ENCODE results near the gene DCUN1D3.
"Not testable (repeated sequence)": the region's sequence is repeated elsewhere in the genome, so short reads cannot be mapped to it uniquely, and the experiment has no call there.

DCUN1D3 gene

DNA sequence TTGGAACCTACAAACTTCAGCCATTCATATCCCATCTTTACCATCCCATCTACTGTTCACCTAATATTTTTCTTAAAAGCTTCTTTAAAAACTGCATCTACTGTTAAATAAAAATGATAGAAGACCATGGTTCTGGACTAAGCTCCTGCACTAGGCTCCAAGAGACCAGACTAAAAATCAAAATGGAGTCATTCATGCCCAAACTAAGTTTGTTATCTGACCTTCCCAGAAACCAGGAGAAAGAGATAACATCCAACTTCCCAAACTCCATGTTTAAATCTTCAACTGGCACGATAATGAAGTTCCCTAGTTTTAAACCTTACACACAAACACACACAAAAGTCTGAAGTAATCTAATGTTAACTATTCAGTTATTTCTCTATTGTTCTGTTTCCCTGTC lies 13.8 kb downstream of the DCUN1D3 start:
- no peak for DNase-seq

DNA sequence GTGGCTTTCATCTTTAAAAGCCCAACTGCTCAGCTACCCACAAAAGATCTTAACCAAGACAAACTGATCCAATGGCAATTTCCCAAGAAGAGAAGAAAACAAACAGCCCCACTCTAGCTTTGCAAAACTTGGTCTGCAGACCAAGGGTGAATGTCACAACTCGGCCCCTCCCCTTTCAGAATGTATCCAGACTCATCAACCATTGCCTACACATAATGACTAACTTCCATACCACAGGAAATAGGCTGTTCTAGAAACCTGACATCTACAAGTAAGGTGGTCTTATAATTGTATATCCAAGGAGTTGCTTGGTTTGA lies 16.0 kb downstream of the DCUN1D3 start:
- no peak for DNase-seq

DNA sequence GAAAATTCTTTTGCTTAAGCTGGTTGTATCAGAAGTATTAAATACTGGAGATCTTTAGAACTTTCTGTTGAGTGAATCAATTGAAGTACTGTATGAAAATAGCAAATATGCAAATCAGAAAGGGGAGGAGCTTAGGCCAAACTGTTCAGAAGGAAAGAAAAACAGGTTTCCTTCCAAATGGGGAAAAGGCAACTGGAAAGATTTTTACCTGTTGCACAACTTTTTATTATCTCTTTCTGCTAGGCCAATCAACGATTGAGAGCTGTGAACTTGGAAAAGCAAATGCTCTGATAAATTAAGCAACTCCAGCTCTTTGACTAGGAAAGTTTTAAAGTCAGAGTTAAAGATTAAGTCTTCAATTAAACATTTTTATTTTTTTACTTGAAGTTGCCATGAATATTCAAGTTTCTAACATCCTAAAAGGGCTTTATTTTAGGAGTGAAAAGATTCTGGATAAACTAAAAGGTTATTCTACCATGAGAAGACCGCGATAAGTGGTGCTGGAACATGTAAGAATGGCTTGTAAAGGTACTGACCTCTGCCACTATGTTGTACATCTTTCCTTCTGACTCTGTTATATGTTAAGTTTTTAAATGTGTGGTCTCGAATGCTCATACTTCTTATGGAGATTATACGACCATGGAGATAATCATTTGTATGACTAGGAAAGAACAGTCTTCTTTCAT lies 16.5 kb downstream of the DCUN1D3 start:
- DNase-seq: no peak

DNA sequence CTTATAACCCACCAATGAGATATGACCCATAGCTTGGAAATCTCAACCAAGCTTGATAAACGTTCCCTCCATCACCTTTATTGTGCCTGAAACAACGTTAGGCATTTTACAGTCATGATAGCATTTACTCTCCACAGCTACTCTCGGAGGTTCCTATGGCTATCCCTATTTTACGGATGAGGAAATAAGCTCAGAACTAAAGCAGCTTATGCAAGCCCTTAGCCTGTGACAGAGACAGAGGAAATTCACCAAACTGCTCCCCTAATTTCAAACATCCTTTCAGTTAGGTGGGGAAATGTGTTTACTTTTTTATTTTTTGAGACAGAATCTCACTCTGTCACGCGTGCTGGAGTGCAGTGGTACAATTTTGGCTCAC lies 18.7 kb downstream of the DCUN1D3 start:
- no peak for DNase-seq

DNA sequence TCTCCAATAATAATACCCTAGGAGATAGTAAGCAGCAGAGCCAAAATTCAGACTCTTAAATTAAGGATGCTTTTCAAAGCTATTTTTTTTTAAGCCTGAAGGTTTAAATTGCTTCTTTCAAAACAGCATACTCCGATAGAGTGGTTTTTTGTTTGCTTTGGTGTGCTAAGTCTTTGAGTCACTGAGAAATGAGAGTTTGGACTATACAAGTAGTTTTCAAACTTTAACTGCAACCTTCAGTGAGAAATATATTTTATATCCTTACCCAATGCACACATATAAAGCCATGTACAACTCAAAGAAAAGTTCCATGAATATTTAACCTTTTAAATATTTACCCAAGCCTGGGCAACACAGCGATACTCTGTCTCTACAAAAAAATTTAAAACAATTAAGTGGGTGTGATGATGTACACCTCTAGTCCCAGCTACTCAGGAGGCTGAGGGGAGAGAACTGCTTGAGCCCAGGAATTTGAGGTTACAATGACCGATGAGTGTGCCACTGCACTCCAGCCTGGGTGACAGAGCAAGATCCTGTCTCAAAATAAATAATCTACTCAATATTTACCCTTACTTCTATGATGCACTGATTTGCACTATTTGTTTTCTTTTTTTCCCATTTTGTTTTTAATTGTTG lies 19.2 kb downstream of the DCUN1D3 start:
- no peak for DNase-seq

DNA sequence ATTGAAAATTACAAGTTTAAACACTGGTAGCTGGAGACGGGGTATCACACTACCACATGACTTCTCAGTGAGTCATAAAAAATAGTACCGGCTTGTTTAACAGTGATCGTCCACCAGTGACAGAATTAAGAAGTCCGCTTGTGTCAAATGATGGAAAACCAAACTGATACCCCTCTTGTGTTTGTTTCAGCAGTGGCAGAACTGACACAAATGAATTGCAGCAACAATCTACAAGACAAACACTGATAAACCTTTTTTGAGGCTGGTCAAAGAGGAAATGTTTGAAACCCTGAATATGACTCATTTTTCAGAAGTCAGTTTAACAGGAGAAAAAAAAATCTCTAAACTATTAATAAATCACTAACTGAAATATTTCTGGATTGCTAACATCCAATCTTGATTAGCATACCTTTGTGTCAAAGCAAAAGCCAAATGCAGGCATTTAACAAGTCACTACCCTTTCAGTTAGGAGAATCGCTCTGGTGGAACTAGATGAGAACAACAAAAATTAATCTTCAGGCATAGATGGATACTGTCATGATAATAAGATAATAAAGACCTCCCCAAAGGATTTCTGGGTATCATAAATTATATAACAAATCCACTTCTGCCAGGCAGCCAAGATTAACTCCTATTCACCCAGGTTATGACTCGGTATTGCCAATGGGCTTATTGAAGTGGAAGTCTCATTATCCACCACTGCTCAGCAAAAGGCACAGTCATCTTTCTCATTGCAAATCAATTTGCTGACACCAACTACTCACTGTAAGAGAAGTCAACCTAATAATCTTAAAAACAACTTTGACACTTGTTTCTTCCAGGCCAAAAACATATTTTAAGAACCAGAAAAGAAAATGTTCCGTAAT lies 20.8 kb downstream of the DCUN1D3 start:
- DNase-seq: no peak

DNA sequence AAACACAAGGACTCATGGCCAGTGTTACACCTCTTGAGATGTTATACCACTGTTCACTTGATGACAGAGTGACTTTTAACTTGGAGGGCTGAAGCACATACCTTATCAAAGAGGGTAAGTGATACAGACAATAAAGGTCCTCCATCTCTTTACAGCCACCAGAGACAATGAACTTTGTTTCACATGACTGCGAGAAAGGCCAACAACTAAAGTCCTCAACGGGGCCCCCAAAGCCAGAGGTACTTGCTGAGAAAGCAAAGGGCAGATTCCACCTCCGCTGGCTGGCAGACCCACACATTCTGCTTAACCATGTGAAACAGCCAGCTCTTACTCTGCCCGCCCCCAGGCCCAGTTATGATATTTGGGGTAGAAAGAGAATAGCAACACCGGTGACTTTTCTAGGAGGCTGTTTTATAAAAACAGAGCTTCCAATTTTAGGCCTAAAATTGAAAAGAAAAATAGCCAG lies 21.4 kb downstream of the DCUN1D3 start:
- no peak for DNase-seq

DNA sequence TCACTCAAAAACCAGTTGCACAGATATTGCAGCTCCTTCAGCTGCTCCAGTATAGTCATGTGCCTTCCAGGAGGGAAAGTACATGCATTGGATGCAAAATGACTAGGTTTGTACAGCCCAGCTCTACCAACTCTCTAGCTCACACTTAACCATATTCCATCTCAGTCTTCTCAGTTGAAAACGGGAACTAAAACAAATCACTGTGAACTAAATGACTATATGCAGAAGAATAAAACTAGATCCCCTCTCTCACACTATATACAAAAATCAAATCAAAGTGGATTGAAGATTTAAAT lies 24.9 kb downstream of the DCUN1D3 start:
- DNase-seq: no peak

DNA sequence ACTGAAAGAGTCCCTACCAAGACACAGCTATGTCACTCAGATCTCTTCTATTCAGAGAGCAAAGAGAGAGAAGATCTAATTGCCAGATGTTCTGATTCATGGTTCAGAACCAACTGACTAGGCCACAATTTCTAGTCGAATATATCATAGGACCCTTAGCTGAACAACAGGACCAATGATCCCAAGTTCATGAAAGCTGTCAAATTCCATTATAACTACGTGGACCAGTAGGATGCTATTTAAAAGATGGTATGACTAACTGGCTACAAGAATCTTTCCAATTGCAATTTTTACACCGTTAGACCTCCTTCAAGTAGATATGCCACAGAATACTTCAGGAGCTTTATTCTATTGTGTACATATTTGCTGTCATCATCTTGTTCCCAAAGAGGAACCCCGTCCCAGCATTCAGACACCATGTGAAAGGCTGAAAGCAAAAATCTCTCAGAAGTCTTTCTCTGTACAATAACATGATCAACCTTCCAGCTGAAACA lies 26.0 kb downstream of the DCUN1D3 start:
- no peak for DNase-seq

DNA sequence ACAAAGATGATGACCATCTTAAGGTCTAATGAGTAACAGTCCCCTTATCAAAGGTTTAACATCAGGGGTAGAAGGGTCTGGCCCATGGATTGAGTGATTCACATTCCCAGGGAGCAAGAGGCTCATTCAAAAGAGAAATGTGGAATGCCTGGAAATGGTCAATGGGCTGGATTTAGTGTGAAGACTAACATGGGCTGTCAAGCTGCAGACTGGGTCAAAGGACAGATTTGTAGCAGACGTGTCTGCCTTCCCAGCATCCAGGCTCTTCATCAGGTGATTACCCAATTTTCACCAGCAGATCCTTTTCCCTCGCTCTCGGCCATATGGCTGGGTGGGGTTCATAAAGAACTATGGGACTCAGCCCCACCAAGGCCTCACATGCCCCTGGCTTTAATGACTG lies 26.8 kb downstream of the DCUN1D3 start:
- no peak for DNase-seq

DNA sequence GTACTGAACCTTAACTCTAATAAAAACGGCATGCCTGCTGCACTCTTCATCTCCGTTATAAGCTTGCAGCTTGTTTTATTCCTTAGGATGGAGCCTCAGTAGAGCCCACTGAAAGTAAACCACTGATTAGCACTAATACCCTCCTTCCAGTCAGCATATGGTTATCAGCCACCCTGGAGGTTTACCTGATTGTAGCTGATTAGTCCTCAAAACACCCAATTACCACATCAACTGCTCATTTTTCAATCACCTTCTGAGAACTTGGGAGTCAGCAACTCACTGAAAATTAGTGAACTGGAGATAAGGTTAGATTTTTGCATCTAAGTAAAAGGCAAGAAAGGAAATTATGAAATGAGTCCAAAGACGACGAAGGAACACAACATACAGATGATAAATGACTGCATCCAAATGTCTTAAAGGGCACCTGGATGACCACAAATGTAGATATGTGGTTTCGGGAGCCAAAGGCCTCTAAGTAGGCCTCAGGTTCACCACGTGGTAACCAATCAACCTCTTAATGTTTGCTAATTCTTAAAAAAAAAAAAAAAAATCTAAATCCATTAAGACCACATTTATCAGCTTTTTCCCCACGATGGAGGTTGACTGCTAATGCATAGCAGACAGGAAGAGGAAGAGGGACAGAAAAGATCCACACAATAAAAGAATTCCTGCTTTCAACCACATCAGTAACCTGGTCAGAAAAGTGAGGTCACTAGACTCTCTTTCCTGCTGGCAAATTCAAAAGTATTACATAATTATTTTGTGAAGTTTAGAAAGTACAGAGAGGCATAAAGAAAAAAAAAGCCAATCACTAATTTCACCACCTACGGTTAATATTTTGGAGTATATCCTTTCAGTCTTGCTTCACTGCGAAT lies 28.0 kb downstream of the DCUN1D3 start:
- no peak for DNase-seq

DNA sequence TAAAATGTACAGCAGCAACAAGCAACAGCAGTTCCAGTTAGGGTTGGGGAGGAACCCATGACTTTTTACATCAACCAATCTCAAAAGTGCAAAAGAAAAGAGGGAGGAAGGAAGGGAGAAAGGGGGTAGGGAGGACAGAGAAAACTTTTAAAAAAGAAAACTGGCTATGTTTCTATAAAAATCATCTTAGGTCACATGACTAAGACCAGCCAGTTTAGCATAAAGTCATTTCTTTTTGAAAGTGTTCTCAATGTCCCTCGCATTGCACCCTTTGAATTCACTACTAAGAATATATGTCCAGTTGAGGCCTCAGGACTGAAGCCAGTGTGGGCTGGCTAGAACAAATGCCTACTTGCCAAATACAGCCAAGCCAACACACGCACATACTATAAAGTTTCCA lies 28.9 kb downstream of the DCUN1D3 start:
- no peak for DNase-seq

DNA sequence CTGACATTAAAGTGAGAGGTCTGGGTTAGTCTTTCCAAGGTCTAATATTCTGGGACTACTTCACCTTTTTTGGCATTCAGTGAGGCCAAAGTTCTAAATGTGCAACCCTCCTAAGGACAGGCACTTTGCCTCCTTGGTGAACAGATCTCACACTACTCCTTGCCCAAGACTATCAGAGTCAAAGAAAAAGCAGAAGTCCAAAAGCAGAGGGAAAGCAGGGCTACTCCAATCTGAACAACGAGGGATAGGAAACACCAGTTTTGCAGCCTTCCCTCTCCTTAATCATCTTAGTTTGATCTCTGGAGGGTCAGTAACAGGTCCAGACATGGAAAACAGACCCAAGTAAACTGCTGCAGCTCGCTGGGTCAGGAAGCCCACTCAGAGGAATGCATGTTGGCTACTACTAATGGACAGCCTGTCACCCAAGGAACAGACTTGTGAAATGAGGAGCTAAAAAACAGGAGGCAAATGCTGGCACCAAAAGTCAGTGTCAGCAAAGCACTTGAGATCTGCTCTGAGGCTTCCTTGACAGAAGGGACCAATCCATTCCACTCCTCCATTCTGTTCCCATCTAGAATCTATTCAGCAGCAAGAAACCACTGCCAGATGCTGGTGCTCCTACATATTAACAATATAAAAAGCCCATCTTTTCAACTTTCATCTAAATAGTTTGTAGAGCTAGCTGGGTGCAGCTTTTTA lies 29.9 kb downstream of the DCUN1D3 start:
- no peak for DNase-seq

DNA sequence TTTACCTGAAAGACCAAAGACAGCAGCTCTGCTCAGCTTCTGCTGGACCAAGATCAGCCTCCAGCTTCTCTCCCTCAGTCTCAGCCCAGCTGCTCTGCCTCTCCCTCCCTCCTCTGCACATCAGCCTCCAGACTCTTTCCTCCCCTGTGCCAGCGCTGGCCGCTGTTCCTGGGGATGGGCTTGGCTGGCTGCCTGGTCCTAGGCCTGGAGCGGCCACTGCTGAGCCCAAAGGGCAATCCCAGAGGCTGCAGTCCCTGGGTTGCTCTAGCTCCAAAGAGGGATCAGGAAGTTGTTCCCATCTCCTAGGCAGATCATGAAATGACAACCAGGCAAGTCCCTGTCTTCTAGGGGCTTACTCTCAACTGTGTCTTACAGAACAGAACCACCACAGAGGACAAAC lies 31.3 kb downstream of the DCUN1D3 start:
- no peak for DNase-seq

DNA sequence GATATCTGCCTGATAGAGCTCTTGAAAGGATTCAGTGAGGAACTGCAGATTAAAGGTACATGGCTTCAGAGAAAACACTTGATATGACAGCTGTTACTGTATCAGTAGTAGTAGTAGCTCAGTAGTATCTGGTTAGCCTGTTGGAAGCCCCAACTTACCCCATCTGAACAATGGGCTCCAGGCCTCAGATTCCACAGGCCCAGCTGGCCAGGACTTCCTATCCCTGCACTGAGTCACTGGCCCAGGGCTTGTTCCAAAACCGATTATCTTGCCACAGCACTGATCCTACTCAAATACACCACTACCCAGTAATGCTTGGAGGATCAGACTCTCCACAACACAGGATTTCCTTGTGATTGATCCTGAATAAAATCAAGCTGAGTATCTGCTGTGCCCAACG lies 32.6 kb downstream of the DCUN1D3 start:
- no peak for DNase-seq

DNA sequence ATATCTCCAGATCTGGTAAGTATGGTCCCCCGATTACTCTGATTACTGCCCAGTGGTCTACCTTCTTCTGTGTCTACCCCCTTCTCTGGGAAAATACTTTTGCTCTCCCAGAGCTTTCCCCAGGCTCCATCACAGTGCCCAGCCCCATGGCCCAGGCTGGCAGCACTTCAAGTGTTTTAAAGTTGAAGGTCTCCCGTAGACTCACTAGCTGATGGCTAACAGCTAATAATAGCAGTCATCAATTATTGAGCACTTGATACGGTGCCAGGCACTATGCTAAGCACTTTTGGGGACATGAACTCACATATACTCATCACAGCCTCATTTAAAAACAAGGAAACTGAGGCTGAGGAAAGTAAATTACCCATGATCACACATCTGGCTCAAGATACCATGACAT lies 33.4 kb downstream of the DCUN1D3 start:
- DNase-seq: no peak

DNA sequence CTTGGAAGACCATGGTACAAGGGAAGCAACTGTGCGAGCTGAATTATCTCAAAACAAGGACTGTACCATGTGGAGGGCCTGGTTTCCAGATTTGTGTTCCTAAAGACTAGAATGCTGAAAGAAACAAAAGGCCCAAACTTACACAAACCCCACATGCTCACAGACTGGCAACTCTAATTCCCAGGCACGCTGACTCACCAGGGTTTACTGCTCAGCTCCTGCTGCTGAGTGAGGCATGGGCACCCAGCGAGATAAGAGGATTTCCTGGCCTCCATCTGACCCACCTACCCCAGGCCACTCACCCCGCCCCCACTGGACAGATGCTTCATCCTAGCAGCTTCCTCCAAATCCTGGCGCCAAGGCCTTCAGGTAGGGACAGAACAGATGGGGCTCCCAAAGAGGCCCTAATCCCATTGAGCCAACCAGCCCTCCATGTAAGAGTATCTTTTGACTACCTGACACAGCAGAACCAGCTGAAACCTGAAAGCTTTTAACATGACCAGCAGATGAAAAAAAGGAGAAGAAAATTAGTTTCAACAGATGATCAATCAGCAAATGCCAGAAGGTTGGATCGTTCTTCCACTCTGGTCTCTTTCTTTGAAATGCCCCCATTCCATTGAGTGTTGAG lies 33.9 kb downstream of the DCUN1D3 start:
- DNase-seq: no peak

DNA sequence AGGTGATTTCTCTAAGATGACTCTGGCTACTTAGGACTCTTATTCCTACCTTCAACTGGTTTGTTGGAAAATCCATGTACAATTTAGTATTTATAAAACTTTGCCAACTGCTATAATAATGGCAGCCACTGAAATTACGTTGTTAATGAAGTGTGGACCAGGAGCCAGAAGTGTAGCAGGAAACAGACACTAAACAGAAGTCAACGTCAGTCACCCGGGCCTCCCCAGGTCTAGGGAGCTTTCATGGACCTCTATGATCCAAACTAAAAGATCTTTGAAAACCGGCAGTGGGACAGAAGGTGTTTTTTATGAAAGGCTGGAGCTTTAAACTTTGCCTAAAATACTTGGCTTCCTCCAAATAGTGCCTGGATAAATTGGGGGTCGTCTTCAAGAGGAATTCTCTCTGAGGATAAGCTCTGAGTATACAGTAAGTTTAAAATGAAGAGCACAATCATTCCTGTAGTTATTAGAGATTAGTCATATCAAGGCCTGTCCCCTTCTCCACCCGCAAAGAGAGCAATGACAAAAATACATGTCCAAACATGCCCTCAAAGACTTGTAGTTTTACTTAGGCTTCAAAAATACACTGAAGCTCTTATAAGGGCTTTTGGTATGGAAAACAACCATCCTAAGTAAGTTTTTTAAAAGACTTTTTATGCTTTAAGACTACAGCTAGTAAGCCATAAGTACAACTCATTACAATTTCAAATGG lies 34.6 kb downstream of the DCUN1D3 start:
- DNase-seq: no peak

DNA sequence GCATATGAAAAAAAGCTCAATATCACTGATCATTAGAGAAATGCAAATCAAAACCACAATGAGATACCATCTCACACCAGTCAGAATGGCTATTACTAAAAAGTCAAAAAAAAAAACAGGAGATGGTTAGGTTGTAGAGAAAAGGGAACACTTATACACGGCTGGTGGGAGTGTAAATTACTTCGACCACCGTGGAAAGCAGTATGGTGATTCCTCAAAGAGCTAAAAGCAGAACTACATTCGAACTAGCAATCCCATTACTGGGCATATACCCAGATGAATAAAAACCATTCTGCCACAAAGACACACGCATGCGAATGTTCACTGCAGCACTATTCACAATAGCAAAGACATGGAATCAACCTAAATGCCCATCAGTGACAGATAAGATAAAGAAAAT lies 35.8 kb downstream of the DCUN1D3 start:
- not testable (repeated sequence) for DNase-seq

DNA sequence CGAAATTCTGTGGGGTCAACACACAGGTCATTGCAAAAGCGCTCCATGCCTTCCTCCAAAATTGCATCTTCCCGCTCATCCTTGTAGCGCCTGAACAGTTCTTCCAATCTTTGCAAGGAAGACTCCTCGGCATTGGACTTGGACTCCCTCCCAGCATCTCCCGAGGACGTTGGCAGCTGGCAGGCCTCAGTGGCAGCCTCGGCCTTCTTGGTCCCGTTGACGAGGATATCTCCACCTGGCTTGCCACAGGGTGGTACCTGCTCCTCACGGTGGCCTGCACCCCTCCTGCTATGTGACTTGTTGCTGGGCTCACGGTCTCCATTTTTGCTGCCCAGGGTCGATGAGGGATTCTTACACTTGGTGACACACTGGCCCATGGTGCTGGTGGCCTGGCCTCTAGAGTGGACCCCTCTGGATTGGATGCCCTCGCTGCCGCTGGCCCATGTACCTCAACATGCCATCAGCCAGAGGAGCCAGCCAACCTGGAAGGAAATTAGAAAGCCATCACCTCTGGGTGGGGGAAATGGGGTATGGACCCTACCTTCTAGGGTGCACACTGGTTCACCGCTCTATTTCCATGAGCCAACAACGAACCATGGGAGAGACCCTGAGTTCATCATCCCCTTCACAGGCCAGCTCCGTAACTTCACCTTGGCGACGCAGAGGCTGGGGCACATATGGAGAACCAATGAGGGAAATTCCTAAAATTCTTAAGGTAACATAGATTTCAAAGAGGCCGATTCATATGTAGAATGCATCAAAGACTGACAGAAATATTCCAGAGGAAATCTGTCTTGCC lies 37.8 kb downstream of the DCUN1D3 start:
- no peak for DNase-seq
